Neutrophil (primary cell): Measurements from ENCODE around the gene SLC9A9.

Source experiments
- H3K27ac ChIP-seq: fragments of 200-600 bp; sonication (generic); 2 replicates; pipeline ENCODE4 v1.5.1; 2016; ENCODE audit warnings: mild to moderate bottlenecking, moderate library complexity
- H3K27me3 ChIP-seq: fragments of 200-600 bp; sonication (generic); 2 replicates; pipeline ENCODE4 v1.6.0; 2016; ENCODE audit warnings: mild to moderate bottlenecking
- H3K36me3 ChIP-seq: fragments of 200-600 bp; sonication (generic); 2 replicates; pipeline ENCODE4 v1.5.1; 2017
- H3K4me1 ChIP-seq, 2 experiments: fragments of 200-600 bp in 1 of 2; sonication (generic) in 1 of 2; 1 replicate in 1 of 2; 2 replicates in 1 of 2; pipeline versions ENCODE4 v1.5.1 to v1.6.1; 2013 to 2016; ENCODE audit warnings: low read depth in 1 of 2, low read length in 1 of 2, mild to moderate bottlenecking in 1 of 2, moderate library complexity in 1 of 2; ENCODE audit not compliant: control insufficient read depth in 1 of 2, insufficient read depth in 1 of 2
- H3K4me3 ChIP-seq, 2 experiments: fragments of 200-600 bp in 1 of 2; sonication (generic) in 1 of 2; 1 replicate in 1 of 2; 2 replicates in 1 of 2; pipeline ENCODE4 v1.5.1; 2013 to 2016; ENCODE audit warnings: low read depth in 1 of 2, low read length in 1 of 2, mild to moderate bottlenecking in 1 of 2, moderate library complexity in 1 of 2
- H3K9me3 ChIP-seq: fragments of 200-600 bp; sonication (generic); 2 replicates; pipeline ENCODE4 v1.5.1; 2016
- CTCF ChIP-seq: fragments of 200-600 bp; sonication (generic); IDR thresholded peaks from 2 replicates; pipeline ENCODE4 v1.5.1; 2016; ENCODE audit warnings: antibody characterized with exemption

SLC9A9 gene

GRCh38 chr3:143239031-143239430 lies 609.2 kb downstream of the SLC9A9 start:
- Histone ChIP-seq H3K4me3 (no peak overlapping the region), H3K27me3 (no peaks in the 10 kb centered on the region), H3K4me1 (no peaks in the 10 kb centered on the region), H3K36me3 (no peaks in the 10 kb centered on the region), H3K27ac (no peak overlapping the region), H3K9me3 (no peaks in the 10 kb centered on the region)
- TF ChIP-seq CTCF = no peak

- Histone ChIP-seq H3K27me3 (no peaks in the 10 kb centered on the region), H3K4me3 (no peak overlapping the region), H3K4me1 (no peaks in the 10 kb centered on the region), H3K36me3 (no peaks in the 10 kb centered on the region), H3K9me3 (no peaks in the 10 kb centered on the region), H3K27ac (no peak overlapping the region)
- no peak for TF ChIP-seq CTCF
Observed at GRCh38 chr3:143237077-143237627, 611.1 kb downstream of the SLC9A9 start.

- H3K27ac ChIP-seq = no peak overlapping the region
Observed at GRCh38 chr3:143236226-143236964, 611.9 kb downstream of the SLC9A9 start.

GRCh38 chr3:143235614-143236204 lies 612.6 kb downstream of the SLC9A9 start:
- H3K4me1 ChIP-seq = no peaks in the 10 kb centered on the region
- no peaks in the 10 kb centered on the region for H3K36me3 ChIP-seq
- no peak overlapping the region for H3K4me3 ChIP-seq
- H3K27ac ChIP-seq = no peak overlapping the region
- H3K9me3 ChIP-seq = no peaks in the 10 kb centered on the region
- no peak for TF ChIP-seq CTCF
- no peaks in the 10 kb centered on the region for H3K27me3 ChIP-seq

More at GRCh38 chr3:143236226-143236964, 611.9 kb downstream of the SLC9A9 start:
- Histone ChIP-seq H3K4me1 (no peaks in the 10 kb centered on the region), H3K9me3 (no peaks in the 10 kb centered on the region), H3K4me3 (no peak overlapping the region), H3K27me3 (no peaks in the 10 kb centered on the region), H3K36me3 (no peaks in the 10 kb centered on the region)
- TF ChIP-seq CTCF = no peak

- Histone ChIP-seq H3K36me3 (no peaks in the 10 kb centered on the region), H3K4me1 (no peaks in the 10 kb centered on the region), H3K9me3 (no peaks in the 10 kb centered on the region), H3K27ac (no peak overlapping the region), H3K4me3 (no peak overlapping the region), H3K27me3 (no peaks in the 10 kb centered on the region)
- TF ChIP-seq CTCF = no peak
Observed at GRCh38 chr3:143234526-143234925, 613.7 kb downstream of the SLC9A9 start.
